ENCODE data around the gene KIF19.
A peak's percentile ranks its signal among the peaks of the same experiment; 100 is the strongest.

Gene KIF19

DNA sequence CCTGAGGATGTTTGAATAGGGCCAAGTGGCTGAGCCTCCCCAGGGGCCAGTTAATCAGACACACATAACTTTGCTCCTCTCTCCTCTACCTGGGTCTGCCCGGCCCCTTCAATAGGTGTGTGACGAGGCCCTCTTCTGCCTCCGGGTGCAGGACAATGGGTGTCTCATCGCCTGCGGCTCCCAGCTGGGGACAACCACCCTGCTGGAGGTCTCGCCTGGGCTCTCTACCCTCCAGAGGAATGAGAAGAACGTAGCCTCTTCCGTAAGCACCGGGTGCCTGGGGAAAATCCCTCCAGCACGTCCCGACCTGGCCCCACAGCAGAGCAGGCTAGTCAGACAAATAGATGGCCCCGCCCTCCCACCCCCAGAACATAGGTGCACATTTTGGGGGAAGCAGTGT lies 16.1 kb upstream of the KIF19 start:
- Mint-ChIP-seq H3K9me3 (no peaks in the 10 kb centered on the region), H3K27ac (ENCODE audit: low read depth) (no peak overlapping the region), H3K36me3 (ENCODE audit: insufficient read depth) (no peaks in the 10 kb centered on the region), H3K4me3 (no peak overlapping the region), H3K4me1 (peaks cover 14% of the 10 kb centered on the region), H3K27me3 (no peaks in the 10 kb centered on the region)
- ATAC-seq (replicated peaks; ENCODE audit: extremely low read depth, poor library complexity, severe bottlenecking) (no peak), DNase-seq (ENCODE audit: low spot score in 2 of 2) (no peak)

DNA sequence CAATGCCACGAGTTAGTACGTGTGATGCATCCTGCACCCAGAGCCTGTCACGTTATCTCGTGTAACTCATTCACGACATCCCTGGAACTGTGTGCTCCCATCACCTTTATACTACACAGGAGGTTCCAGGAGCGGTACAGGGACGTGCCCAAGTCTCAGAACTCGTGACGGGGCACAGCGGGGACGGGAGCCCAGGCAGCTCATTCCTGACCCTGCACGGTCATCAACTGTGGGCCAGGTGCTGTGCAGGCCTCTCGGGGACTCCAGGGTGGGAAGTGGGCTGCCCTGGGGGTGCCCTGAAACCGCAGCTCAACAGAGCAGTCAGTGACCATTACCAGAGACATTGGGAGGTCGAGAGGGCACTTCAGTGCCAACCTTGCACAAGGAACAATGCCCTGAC lies 11.1 kb upstream of the KIF19 start:
- Mint-ChIP-seq H3K4me3 (no peak overlapping the region), H3K9me3 (no peaks in the 10 kb centered on the region), H3K27ac (ENCODE audit: low read depth) (no peak overlapping the region), H3K4me1 (no peaks in the 10 kb centered on the region), H3K27me3 (no peaks in the 10 kb centered on the region), H3K36me3 (ENCODE audit: insufficient read depth) (no peaks in the 10 kb centered on the region)
- DNase-seq (ENCODE audit: low spot score in 2 of 2), result no peak
- ATAC-seq (replicated peaks; ENCODE audit: extremely low read depth, poor library complexity, severe bottlenecking), result no peak

DNA sequence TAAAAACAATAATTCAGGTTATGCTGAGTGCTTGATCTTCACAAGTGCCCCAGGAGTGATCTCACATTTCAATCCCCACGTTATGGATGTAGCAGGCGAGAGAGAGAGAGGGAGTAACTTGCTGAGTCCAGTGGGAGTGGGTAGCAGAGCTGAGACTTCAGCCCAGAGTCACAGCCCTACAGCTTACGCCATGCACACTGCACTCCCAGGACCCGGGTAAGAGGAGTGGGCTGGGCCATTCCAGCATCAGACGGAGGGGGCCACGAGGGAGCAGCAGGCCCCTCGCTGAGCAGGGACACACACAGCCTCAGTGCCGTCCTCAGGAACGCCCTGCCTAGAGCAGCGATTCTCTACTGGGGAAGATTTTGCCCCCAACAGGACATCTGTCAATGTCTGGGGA lies 9.8 kb upstream of the KIF19 start:
- no peaks in the 10 kb centered on the region for H3K27me3 Mint-ChIP-seq
- H3K36me3 Mint-ChIP-seq (ENCODE audit: insufficient read depth), result no peaks in the 10 kb centered on the region
- no peak overlapping the region for H3K4me3 Mint-ChIP-seq
- no peaks in the 10 kb centered on the region for H3K4me1 Mint-ChIP-seq
- no peaks in the 10 kb centered on the region for H3K9me3 Mint-ChIP-seq
- DNase-seq (ENCODE audit: low spot score in 2 of 2), result no peak
- no peak for ATAC-seq (replicated peaks; ENCODE audit: extremely low read depth, poor library complexity, severe bottlenecking)
- H3K27ac Mint-ChIP-seq (ENCODE audit: low read depth), result no peak overlapping the region

GRCh38 chr17:74317071-74317470 lies 9.0 kb upstream of the KIF19 start:
- no peak for DNase-seq (ENCODE audit: low spot score in 2 of 2)
- Mint-ChIP-seq H3K27ac (ENCODE audit: low read depth) (no peak overlapping the region), H3K4me3 (no peak overlapping the region), H3K27me3 (no peaks in the 10 kb centered on the region), H3K4me1 (no peaks in the 10 kb centered on the region), H3K36me3 (ENCODE audit: insufficient read depth) (no peaks in the 10 kb centered on the region), H3K9me3 (no peaks in the 10 kb centered on the region)
- no peak for ATAC-seq (replicated peaks; ENCODE audit: extremely low read depth, poor library complexity, severe bottlenecking)

GRCh38 chr17:74318391-74318790 lies 7.6 kb upstream of the KIF19 start:
- H3K9me3 Mint-ChIP-seq, result no peaks in the 10 kb centered on the region
- H3K27me3 Mint-ChIP-seq, result no peaks in the 10 kb centered on the region
- no peak overlapping the region for H3K27ac Mint-ChIP-seq (ENCODE audit: low read depth)
- ATAC-seq (replicated peaks; ENCODE audit: extremely low read depth, poor library complexity, severe bottlenecking) (no peak), DNase-seq (ENCODE audit: low spot score in 2 of 2) (no peak)
- no peaks in the 10 kb centered on the region for H3K36me3 Mint-ChIP-seq (ENCODE audit: insufficient read depth)
- H3K4me3 Mint-ChIP-seq, result no peak overlapping the region
- H3K4me1 Mint-ChIP-seq, result no peaks in the 10 kb centered on the region

DNA sequence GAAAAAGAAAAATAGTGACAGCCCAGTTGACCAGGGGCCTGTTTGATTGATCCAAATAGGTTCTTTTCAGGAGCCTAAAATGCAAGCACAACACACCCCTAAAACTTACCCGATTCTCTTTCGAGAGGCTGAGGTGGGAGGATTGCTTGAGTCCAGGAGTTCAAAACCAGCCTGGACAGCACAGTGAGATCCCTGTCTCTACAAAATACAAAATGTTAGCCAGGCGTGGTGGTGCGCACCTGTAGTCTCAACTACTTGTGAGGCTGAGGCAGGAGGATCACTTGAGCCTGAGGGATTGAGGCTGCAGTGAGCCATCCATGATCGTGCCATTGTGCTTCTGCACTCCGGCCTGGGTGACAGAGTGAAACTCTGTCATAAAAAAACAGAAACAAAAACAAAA lies 1.5 kb upstream of the KIF19 start:
- H3K4me3 Mint-ChIP-seq, result no peak overlapping the region
- H3K36me3 Mint-ChIP-seq (ENCODE audit: insufficient read depth), result no peaks in the 10 kb centered on the region
- ATAC-seq (replicated peaks; ENCODE audit: extremely low read depth, poor library complexity, severe bottlenecking) (no peak), DNase-seq (ENCODE audit: low spot score in 2 of 2) (no peak)
- no peak overlapping the region for H3K27ac Mint-ChIP-seq (ENCODE audit: low read depth)
- peaks cover 20% of the 10 kb centered on the region for H3K4me1 Mint-ChIP-seq
- no peaks in the 10 kb centered on the region for H3K27me3 Mint-ChIP-seq
- no peaks in the 10 kb centered on the region for H3K9me3 Mint-ChIP-seq

DNA sequence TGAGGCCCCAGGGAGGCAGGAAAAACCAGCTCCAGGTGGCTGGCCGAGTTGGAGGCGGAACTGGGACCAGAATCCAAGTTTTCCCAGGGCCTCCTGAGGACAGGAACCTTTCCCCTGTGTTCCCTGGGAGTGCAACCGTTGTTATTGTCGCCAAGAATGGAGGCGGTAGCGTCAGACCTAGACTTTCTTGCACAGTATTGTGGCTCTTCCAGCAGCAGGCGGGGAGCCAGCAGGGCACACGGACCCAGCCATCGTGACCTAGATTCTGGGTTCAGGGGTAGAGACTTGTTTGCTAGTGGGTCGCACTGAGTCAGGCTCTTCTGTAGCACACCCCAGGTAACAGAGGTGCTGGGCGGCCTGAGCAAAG lies 667 bp upstream of the KIF19 start:
- DNase-seq (ENCODE audit: low spot score in 2 of 2) (no peak), ATAC-seq (replicated peaks; ENCODE audit: extremely low read depth, poor library complexity, severe bottlenecking) (peak; percentile 25)
- H3K9me3 Mint-ChIP-seq, result no peaks in the 10 kb centered on the region
- H3K4me1 Mint-ChIP-seq, result peaks cover 23% of the 10 kb centered on the region
- H3K27me3 Mint-ChIP-seq, result no peaks in the 10 kb centered on the region
- H3K27ac Mint-ChIP-seq (ENCODE audit: low read depth), result no peak overlapping the region
- peaks cover 2% of the 10 kb centered on the region for H3K36me3 Mint-ChIP-seq (ENCODE audit: insufficient read depth)
- H3K4me3 Mint-ChIP-seq, result peak overlapping the region; percentile 43

DNA sequence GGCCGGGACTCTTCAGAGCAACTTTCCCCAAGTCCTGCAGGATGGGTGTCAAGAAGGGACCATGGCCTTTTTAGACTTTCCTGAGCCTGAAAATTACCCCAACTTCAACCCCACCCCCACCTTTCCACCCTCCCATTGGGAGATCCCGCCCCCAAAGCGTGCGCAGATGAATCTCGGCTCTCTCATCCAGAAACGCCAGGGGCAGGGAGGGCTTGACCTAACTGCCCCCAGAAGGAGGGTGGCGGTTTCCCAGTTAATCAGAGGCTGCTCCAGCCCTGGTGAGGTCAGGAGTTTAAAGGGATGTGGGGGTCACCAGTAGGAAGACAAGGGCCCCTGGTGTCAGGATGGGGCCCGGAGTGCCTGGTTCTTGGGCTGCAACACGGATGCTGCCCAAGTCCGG lies 480 bp downstream of the KIF19 start:
- peaks cover 2% of the 10 kb centered on the region for H3K36me3 Mint-ChIP-seq (ENCODE audit: insufficient read depth)
- H3K4me3 Mint-ChIP-seq, result peak overlapping the region; percentile 48
- H3K27me3 Mint-ChIP-seq, result no peaks in the 10 kb centered on the region
- no peaks in the 10 kb centered on the region for H3K9me3 Mint-ChIP-seq
- DNase-seq (ENCODE audit: low spot score in 2 of 2) (no peak), ATAC-seq (replicated peaks; ENCODE audit: extremely low read depth, poor library complexity, severe bottlenecking) (no peak)
- peaks cover 23% of the 10 kb centered on the region for H3K4me1 Mint-ChIP-seq
- peak overlapping the region; percentile 14 for H3K27ac Mint-ChIP-seq (ENCODE audit: low read depth)

DNA sequence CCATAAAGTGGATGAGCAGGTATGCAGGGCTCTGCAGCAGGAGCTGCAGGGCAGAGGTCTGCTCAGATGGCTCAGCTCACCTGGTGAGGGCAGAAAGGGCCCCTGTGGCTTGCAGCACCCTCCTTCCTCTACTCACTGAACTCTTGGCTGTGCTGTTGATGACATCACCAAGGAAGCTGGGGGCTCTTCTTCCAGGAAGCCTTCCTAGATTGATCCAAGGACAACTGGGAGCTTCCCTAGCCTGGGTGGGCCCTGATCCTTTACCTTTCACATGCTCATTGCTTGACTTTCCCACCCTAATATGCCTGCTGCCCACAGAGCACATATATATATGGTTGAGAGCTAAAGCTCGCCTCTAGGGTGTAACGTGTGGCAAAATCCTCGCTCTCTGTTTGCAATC lies 2.5 kb downstream of the KIF19 start:
- ATAC-seq (replicated peaks; ENCODE audit: extremely low read depth, poor library complexity, severe bottlenecking) (no peak), DNase-seq (ENCODE audit: low spot score in 2 of 2) (no peak)
- Mint-ChIP-seq H3K4me3 (no peak overlapping the region), H3K36me3 (ENCODE audit: insufficient read depth) (peaks cover 2% of the 10 kb centered on the region), H3K9me3 (no peaks in the 10 kb centered on the region), H3K27ac (ENCODE audit: low read depth) (peak overlapping the region; percentile 27), H3K4me1 (peaks cover 23% of the 10 kb centered on the region), H3K27me3 (no peaks in the 10 kb centered on the region)

- Mint-ChIP-seq H3K36me3 (ENCODE audit: insufficient read depth) (peaks cover 2% of the 10 kb centered on the region), H3K27me3 (no peaks in the 10 kb centered on the region), H3K4me3 (peak overlapping the region; percentile 3), H3K9me3 (no peaks in the 10 kb centered on the region), H3K27ac (ENCODE audit: low read depth) (peak overlapping the region; percentile 27), H3K4me1 (peaks cover 23% of the 10 kb centered on the region)
- DNase-seq (ENCODE audit: low spot score in 2 of 2) (no peak), ATAC-seq (replicated peaks; ENCODE audit: extremely low read depth, poor library complexity, severe bottlenecking) (no peak)
Observed at GRCh38 chr17:74329378-74329777, 3.4 kb downstream of the KIF19 start.

DNA sequence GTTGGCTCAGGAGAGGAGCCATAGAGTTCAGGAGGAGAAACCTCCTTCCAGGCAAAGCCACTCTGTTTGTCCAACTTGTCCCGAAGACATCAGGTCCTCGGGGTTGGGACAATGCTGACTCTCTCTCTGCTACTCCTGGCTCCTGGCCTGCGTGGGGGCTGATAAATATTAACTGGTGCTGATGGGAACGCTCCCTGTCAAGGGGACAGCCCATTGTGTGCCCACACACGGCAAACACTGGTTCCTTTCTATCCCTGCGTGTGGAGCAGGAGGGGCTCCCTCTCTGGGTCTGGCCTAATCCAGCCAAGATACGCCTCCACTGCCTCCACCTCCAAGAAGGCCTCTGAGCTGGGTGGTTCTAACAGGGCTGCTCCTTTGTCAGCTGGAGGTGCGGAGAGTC lies 4.4 kb downstream of the KIF19 start:
- Mint-ChIP-seq H3K4me3 (no peak overlapping the region), H3K36me3 (ENCODE audit: insufficient read depth) (peaks cover 2% of the 10 kb centered on the region), H3K4me1 (peaks cover 23% of the 10 kb centered on the region), H3K27ac (ENCODE audit: low read depth) (no peak overlapping the region), H3K27me3 (no peaks in the 10 kb centered on the region), H3K9me3 (no peaks in the 10 kb centered on the region)
- ATAC-seq (replicated peaks; ENCODE audit: extremely low read depth, poor library complexity, severe bottlenecking) (no peak), DNase-seq (ENCODE audit: low spot score in 2 of 2) (no peak)

GRCh38 chr17:74332017-74332650 lies 6.1 kb downstream of the KIF19 start:
- no peaks in the 10 kb centered on the region for H3K27me3 Mint-ChIP-seq
- no peak overlapping the region for H3K27ac Mint-ChIP-seq (ENCODE audit: low read depth)
- DNase-seq (ENCODE audit: low spot score in 2 of 2), result no peak
- H3K36me3 Mint-ChIP-seq (ENCODE audit: insufficient read depth), result peaks cover 2% of the 10 kb centered on the region
- no peaks in the 10 kb centered on the region for H3K9me3 Mint-ChIP-seq
- no peak for ATAC-seq (replicated peaks; ENCODE audit: extremely low read depth, poor library complexity, severe bottlenecking)
- no peak overlapping the region for H3K4me3 Mint-ChIP-seq
- peaks cover 15% of the 10 kb centered on the region for H3K4me1 Mint-ChIP-seq

DNA sequence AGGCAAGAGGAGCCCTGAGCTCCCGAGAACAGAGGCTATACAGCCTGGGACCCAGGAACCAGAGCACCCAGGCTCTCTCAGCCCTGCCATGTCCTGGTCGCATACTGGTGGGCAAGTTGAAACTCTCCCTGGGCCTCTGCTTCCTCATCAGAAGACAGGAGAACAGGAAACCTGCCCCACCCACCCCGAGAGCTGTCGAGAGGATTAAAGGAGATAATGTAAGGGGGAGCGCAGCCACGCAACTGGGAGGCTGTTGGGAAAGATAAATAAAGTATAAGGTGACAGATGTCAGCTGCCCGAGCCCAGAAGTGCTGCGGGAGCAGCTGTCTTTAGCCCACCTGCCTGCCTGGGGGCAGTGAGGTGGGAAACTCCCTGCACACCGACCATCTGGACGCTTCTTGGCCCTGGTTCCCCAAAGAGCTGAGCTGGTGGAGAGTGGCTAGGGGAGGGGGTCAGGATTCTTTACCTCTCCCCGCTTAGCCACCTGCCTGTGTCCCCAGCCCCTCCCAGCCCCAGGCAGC lies 6.8 kb downstream of the KIF19 start:
- H3K4me3 Mint-ChIP-seq, result no peak overlapping the region
- no peaks in the 10 kb centered on the region for H3K9me3 Mint-ChIP-seq
- peaks cover 2% of the 10 kb centered on the region for H3K36me3 Mint-ChIP-seq (ENCODE audit: insufficient read depth)
- H3K4me1 Mint-ChIP-seq, result peaks cover 15% of the 10 kb centered on the region
- H3K27me3 Mint-ChIP-seq, result no peaks in the 10 kb centered on the region
- ATAC-seq (replicated peaks; ENCODE audit: extremely low read depth, poor library complexity, severe bottlenecking) (no peak), DNase-seq (ENCODE audit: low spot score in 2 of 2) (no peak)
- no peak overlapping the region for H3K27ac Mint-ChIP-seq (ENCODE audit: low read depth)

Measured in central memory CD8-positive, alpha-beta T cell (primary cell).